Keratinocyte (primary cell): ENCODE results near the gene LEKR1. TPM values are rescaled to one million over a fixed set of nuclear protein-coding genes. Genes with fewer than 3 reads are reported as not detected.

ENCODE experiments used
- DNase-seq: peaks from one replicate; pipeline ENCODE4 v3.0.0-alpha.2; 2011; ENCODE audit warnings: low read depth, missing footprints, low spot score
- FAIRE-seq: peaks from 2 replicates; lab custom pipeline; 2011; peaks lifted over from hg19 to GRCh38; lab: Jason Lieb, UNC
- H2AFZ ChIP-seq: 2 replicates; pipeline ENCODE4 v1.6.0; 2012; ENCODE audit warnings: low read length, control low read depth, inconsistent platforms; ENCODE audit not compliant: control insufficient read depth
- H3K27ac ChIP-seq: 2 replicates; pipeline ENCODE4 v1.5.1; 2011; ENCODE audit warnings: low read length; ENCODE audit not compliant: control insufficient read depth, insufficient read depth
- H3K27me3 ChIP-seq: 3 replicates; pipeline ENCODE4 v1.6.0; 2011; ENCODE audit warnings: low read length; ENCODE audit not compliant: control insufficient read depth, insufficient read depth; ENCODE audit errors: extremely low read depth
- H3K36me3 ChIP-seq, 2 experiments: 2 replicates in 1 of 2; 3 replicates in 1 of 2; pipeline ENCODE4 v1.5.1; 2011; ENCODE audit warnings: low read length in 2 of 2, mild to moderate bottlenecking in 1 of 2; ENCODE audit not compliant: control insufficient read depth in 2 of 2, insufficient read depth in 2 of 2; ENCODE audit errors: extremely low read depth in 1 of 2
- H3K4me1 ChIP-seq: 3 replicates; pipeline ENCODE4 v1.5.1; 2011; ENCODE audit warnings: low read length; ENCODE audit not compliant: control insufficient read depth, insufficient read depth; ENCODE audit errors: extremely low read depth
- H3K4me2 ChIP-seq: 3 replicates; pipeline ENCODE4 v1.6.0; 2011; ENCODE audit warnings: low read depth, low read length; ENCODE audit not compliant: control insufficient read depth, insufficient read depth; ENCODE audit errors: extremely low read depth
- H3K4me3 ChIP-seq, 3 experiments: fragments of 200-600 bp in 1 of 3; sonication (generic) in 1 of 3; 2 replicates in 2 of 3; 3 replicates in 1 of 3; pipeline ENCODE4 v1.5.1; 2011 to 2016; ENCODE audit warnings: low read length in 3 of 3, mild to moderate bottlenecking in 3 of 3, control low read depth in 2 of 3, inconsistent platforms in 1 of 3, low read depth in 1 of 3, mixed read lengths in 1 of 3, mixed run types in 1 of 3, moderate library complexity in 1 of 3; ENCODE audit not compliant: control insufficient read depth in 2 of 3, insufficient read depth in 2 of 3; ENCODE audit errors: extremely low read depth in 1 of 3
- H3K79me2 ChIP-seq: 2 replicates; pipeline ENCODE4 v1.6.0; 2012; ENCODE audit warnings: low read length; ENCODE audit not compliant: control insufficient read depth, insufficient read depth
- H3K9ac ChIP-seq: 3 replicates; pipeline ENCODE4 v1.6.0; 2011; ENCODE audit warnings: low read length; ENCODE audit not compliant: control insufficient read depth, insufficient read depth; ENCODE audit errors: extremely low read depth
- H3K9me1 ChIP-seq: 3 replicates; pipeline ENCODE4 v1.6.0; 2011; ENCODE audit warnings: low read length; ENCODE audit not compliant: control insufficient read depth, insufficient read depth; ENCODE audit errors: extremely low read depth
- H3K9me3 ChIP-seq: 2 replicates; pipeline ENCODE4 v1.5.1; 2012; ENCODE audit warnings: low read depth, low read length; ENCODE audit not compliant: control insufficient read depth
- H4K20me1 ChIP-seq: 3 replicates; pipeline ENCODE4 v1.6.0; 2011; ENCODE audit warnings: low read length; ENCODE audit not compliant: control insufficient read depth, insufficient read depth; ENCODE audit errors: extremely low read depth
- CTCF ChIP-seq, 3 experiments: IDR thresholded peaks in 1 of 3; conservative IDR thresholded peaks in 1 of 3; optimal IDR thresholded peaks in 1 of 3; 2 replicates in 2 of 3; 3 replicates in 1 of 3; pipeline versions ENCODE3 to v1.5.1; 2011; ENCODE audit warnings: low read length in 3 of 3, mild to moderate bottlenecking in 3 of 3, moderate library complexity in 2 of 3, control low read depth in 1 of 3, inconsistent platforms in 1 of 3; ENCODE audit not compliant: insufficient read depth in 2 of 3; ENCODE audit errors: extremely low read depth in 1 of 3
- EZH2 ChIP-seq: IDR thresholded peaks from one replicate; pipeline ENCODE4 v1.6.1; 2012; ENCODE audit warnings: inconsistent platforms, mild to moderate bottlenecking, low read length, moderate library complexity
- dilution Hi-C: fragments of 300-500 bp; cut with MboI; formaldehyde crosslinking; loops from one replicate; pipeline ENCODE4 v1.7.0; 2020; ENCODE audit warnings: low sequenced_read_pairs; ENCODE audit not compliant: extremely low pct_ligation_motif_present
- polyA plus RNA-seq, 5 experiments: library from polyadenylated mRNA; depleted of rRNA in 3 of 5; stranded (reverse) in 3 of 5; stranded (forward) in 1 of 5; unstranded in 1 of 5; fragments of >200 nt; gene quantifications; 1 replicate in 1 of 5; 2 replicates in 3 of 5; 3 replicates in 1 of 5; pipeline versions ENCODE4 v1.2.1 to v1.2.3, GENCODE V29; 2011 to 2012; ENCODE audit warnings: missing spikeins in 2 of 5, low read depth in 1 of 5, low replicate concordance in 1 of 5

Gene LEKR1
- polyA plus RNA-seq, 1 donor (not counting 4 experiments of a cell fraction or from before 2014, with no cell fraction given) = 0.63 TPM

GRCh38 chr3:156793400-156793799, 32.8 kb upstream of the LEKR1 start:
- Histone ChIP-seq H3K27me3 (no peaks in the 10 kb centered on the region), H3K4me2 (no peak overlapping the region), H3K9me3 (no peaks in the 10 kb centered on the region), H3K4me1 (peaks cover 34% of the 10 kb centered on the region), H3K36me3 (no peaks in the 10 kb centered on the region), H3K9ac (no peak overlapping the region), H3K27ac (no peak overlapping the region), H4K20me1 (no peaks in the 10 kb centered on the region), H3K79me2 (peaks cover 14% of the 10 kb centered on the region), H3K4me3 (no peak overlapping the region), H2AFZ (no peak overlapping the region), H3K9me1 (no peaks in the 10 kb centered on the region)
- dilution Hi-C loops = no loop called here
- peak; percentile 51 for FAIRE-seq
- TF ChIP-seq CTCF (optimal IDR thresholded peaks at IDR 0.05 in 1 of 3, IDR thresholded peaks at IDR 0.05 in 1 of 3, conservative IDR thresholded peaks at IDR 0.05 in 1 of 3; ENCODE audit: extremely low read depth in 1 of 3, insufficient read depth in 2 of 3, low read length in 3 of 3) = no peak
- TF ChIP-seq EZH2 = no peak
- no peak for DNase-seq

- H3K36me3 ChIP-seq = no peaks in the 10 kb centered on the region
- no peak overlapping the region for H2AFZ ChIP-seq
- no peak overlapping the region for H3K9ac ChIP-seq
- H3K27me3 ChIP-seq = no peaks in the 10 kb centered on the region
- H3K79me2 ChIP-seq = peaks cover 14% of the 10 kb centered on the region
- no peak overlapping the region for H3K4me3 ChIP-seq
- dilution Hi-C loops = no loop called here
- peaks cover 30% of the 10 kb centered on the region for H3K4me1 ChIP-seq
- H3K4me2 ChIP-seq = no peak overlapping the region
- no peaks in the 10 kb centered on the region for H3K9me1 ChIP-seq
- DNase-seq = no peak
- no peaks in the 10 kb centered on the region for H4K20me1 ChIP-seq
- H3K9me3 ChIP-seq = no peaks in the 10 kb centered on the region
- H3K27ac ChIP-seq = no peak overlapping the region
- no peak for TF ChIP-seq EZH2
- TF ChIP-seq CTCF (optimal IDR thresholded peaks at IDR 0.05 in 1 of 3, IDR thresholded peaks at IDR 0.05 in 1 of 3, conservative IDR thresholded peaks at IDR 0.05 in 1 of 3; ENCODE audit: extremely low read depth in 1 of 3, insufficient read depth in 2 of 3, low read length in 3 of 3) = no peak
- no peak for FAIRE-seq
Observed at GRCh38 chr3:156793851-156794250, 32.3 kb upstream of the LEKR1 start.
